Measurements from ENCODE around the gene POLR3A.

Gene POLR3A

GRCh38 chr10:78045856-78046255 lies 16.5 kb upstream of the POLR3A start:
- DNase-seq, result no peak

- peak; percentile 67 for DNase-seq
Observed at GRCh38 chr10:78045237-78045636, 15.9 kb upstream of the POLR3A start.

GRCh38 chr10:78044699-78045098 lies 15.4 kb upstream of the POLR3A start:
- DNase-seq, result no peak

GRCh38 chr10:78044179-78044578 lies 14.9 kb upstream of the POLR3A start:
- DNase-seq, result no peak

- DNase-seq, result no peak
Observed at GRCh38 chr10:78042752-78043104, 13.4 kb upstream of the POLR3A start.

GRCh38 chr10:78042058-78042751 lies 12.9 kb upstream of the POLR3A start:
- no peak for DNase-seq

GRCh38 chr10:78041170-78042057 lies 12.1 kb upstream of the POLR3A start:
- no peak for DNase-seq

- DNase-seq, result no peak
Observed at GRCh38 chr10:78039743-78040142, 10.4 kb upstream of the POLR3A start.

- DNase-seq, result no peak
Observed at GRCh38 chr10:78038791-78039547, 9.7 kb upstream of the POLR3A start.

GRCh38 chr10:78038105-78038504 lies 8.8 kb upstream of the POLR3A start:
- no peak for DNase-seq

GRCh38 chr10:78035933-78036583 lies 6.7 kb upstream of the POLR3A start:
- DNase-seq, result no peak

GRCh38 chr10:78035437-78035836 lies 6.1 kb upstream of the POLR3A start:
- DNase-seq, result no peak

- DNase-seq, result no peak
Observed at GRCh38 chr10:78035025-78035424, 5.7 kb upstream of the POLR3A start.

GRCh38 chr10:78033637-78034470 lies 4.5 kb upstream of the POLR3A start, which contains the start of gene RPS24:
Gene RPS24, plus strand, starts transcription at chr10:78033863. Its CDS starts 39 bp downstream, at chr10:78033902.
- peak; percentile 97 for DNase-seq

- DNase-seq, result no peak
Observed at GRCh38 chr10:78033387-78033636, 4.0 kb upstream of the POLR3A start.

GRCh38 chr10:78028438-78029268 lies 662 bp downstream of the POLR3A start:
- no peak for DNase-seq

- DNase-seq, result no peak
Observed at GRCh38 chr10:78025685-78026364, 3.5 kb downstream of the POLR3A start.

GRCh38 chr10:78023741-78024140 lies 5.6 kb downstream of the POLR3A start:
- DNase-seq, result no peak

- no peak for DNase-seq
Observed at GRCh38 chr10:78021201-78021600, 8.1 kb downstream of the POLR3A start.

GRCh38 chr10:78019264-78019663 lies 10.1 kb downstream of the POLR3A start:
- no peak for DNase-seq

GRCh38 chr10:78017856-78018255 lies 11.5 kb downstream of the POLR3A start:
- no peak for DNase-seq
